H1 (cell line): ENCODE measurements around the gene NRM. TPM values are rescaled to one million over a fixed set of nuclear protein-coding genes. Genes with fewer than 3 reads are reported as not detected.
A peak's percentile ranks its signal among the peaks of the same experiment; 100 is the strongest.

ENCODE experiments used
- ATF3 ChIP-seq: IDR thresholded peaks from 2 replicates; pipeline ENCODE4 v1.6.1; 2011; ENCODE audit warnings: low read depth, mild to moderate bottlenecking, low read length; ENCODE audit not compliant: insufficient read depth
- BACH1 ChIP-seq: IDR thresholded peaks from 2 replicates; pipeline ENCODE4 v1.6.1; 2012; ENCODE audit warnings: low read length, improper control_type of control experiment
- BCL11A ChIP-seq, 2 experiments: IDR thresholded peaks; one replicate each; pipeline ENCODE4 v1.6.1; 2011; ENCODE audit warnings: low read depth in 2 of 2, low read length in 2 of 2, mild to moderate bottlenecking in 2 of 2
- CBX5 ChIP-seq: fragments of 300-800, 300-1000 bp; sonication (generic); IDR thresholded peaks from 2 replicates; pipeline ENCODE4 v1.7.1; 2016; ENCODE audit warnings: antibody characterized with exemption, low read length, low read depth
- CEBPB ChIP-seq: IDR thresholded peaks from 2 replicates; pipeline ENCODE4 v1.6.1; 2012; ENCODE audit warnings: low read depth, low read length
- CREB1 ChIP-seq: IDR thresholded peaks from 2 replicates; pipeline ENCODE4 v1.6.1; 2012; ENCODE audit warnings: inconsistent platforms
- CTBP2 ChIP-seq: IDR thresholded peaks from 2 replicates; pipeline ENCODE4 v1.7.0; 2011; ENCODE audit warnings: borderline replicate concordance, mild to moderate bottlenecking, moderate library complexity, mixed read lengths, low read length; ENCODE audit not compliant: insufficient read depth, insufficient read length
- CTCF ChIP-seq, 3 experiments: IDR thresholded peaks; 1 replicate in 2 of 3; 2 replicates in 1 of 3; pipeline versions ENCODE4 v1.5.1 to v1.6.1; 2011; ENCODE audit warnings: low read length in 3 of 3, mild to moderate bottlenecking in 3 of 3, inconsistent platforms in 2 of 3, low read depth in 1 of 3, moderate library complexity in 1 of 3; ENCODE audit not compliant: insufficient read depth in 1 of 3; ENCODE audit errors: control extremely low read depth in 1 of 3
- EGR1 ChIP-seq: IDR thresholded peaks from 2 replicates; pipeline ENCODE4 v1.6.1; 2011; ENCODE audit warnings: low read depth, low read length, borderline replicate concordance
- EZH2 ChIP-seq: fragments of 200-600 bp; sonication (generic); IDR thresholded peaks from 2 replicates; pipeline ENCODE4 v1.7.1; 2012; ENCODE audit warnings: low read depth, mild to moderate bottlenecking, moderate library complexity, low read length, inconsistent platforms; ENCODE audit not compliant: severe bottlenecking
- JUND ChIP-seq: IDR thresholded peaks from 2 replicates; pipeline ENCODE4 v1.6.1; 2011; ENCODE audit warnings: mild to moderate bottlenecking, improper control_type of control experiment, low read length
- KDM1A ChIP-seq: fragments of 200-600, 300-600 bp; sonication (generic); IDR thresholded peaks from 2 replicates; pipeline ENCODE4 v1.7.1; 2016; ENCODE audit warnings: mild to moderate bottlenecking, low read length, borderline replicate concordance
- PHF8 ChIP-seq: fragments of 200-600 bp; sonication (generic); conservative IDR thresholded peaks from 2 replicates; pipeline ENCODE4 v1.7.1; 2012; ENCODE audit warnings: low read depth, mild to moderate bottlenecking, inconsistent platforms, low read length, moderate library complexity
- POLR2AphosphoS5 ChIP-seq: IDR thresholded peaks from 2 replicates; pipeline ENCODE4 v1.6.1; 2011; ENCODE audit warnings: low read depth, low read length
- POU5F1 ChIP-seq: IDR thresholded peaks from 2 replicates; pipeline ENCODE4 v1.6.1; 2011; ENCODE audit warnings: low read depth, mild to moderate bottlenecking, low read length, moderate library complexity
- SAP30 ChIP-seq: fragments of 300-600 bp; sonication (generic); IDR thresholded peaks from 2 replicates; pipeline ENCODE4 v1.7.1; 2012; ENCODE audit warnings: low read length, moderate library complexity, mild to moderate bottlenecking, inconsistent platforms; ENCODE audit not compliant: insufficient read depth, insufficient replicate concordance
- SIX5 ChIP-seq: IDR thresholded peaks from 2 replicates; pipeline ENCODE4 v1.6.1; 2011; ENCODE audit warnings: mild to moderate bottlenecking, low read depth, low read length
- TCF12 ChIP-seq: IDR thresholded peaks from 2 replicates; pipeline ENCODE4 v1.6.1; 2011; ENCODE audit warnings: low read depth, mild to moderate bottlenecking, low read length
- YY1 ChIP-seq: IDR thresholded peaks from 2 replicates; pipeline ENCODE4 v1.6.1; 2011; ENCODE audit warnings: low read depth, mild to moderate bottlenecking, low read length
- polyA plus RNA-seq, 7 experiments: library from polyadenylated mRNA; depleted of rRNA in 3 of 7; stranded (reverse) in 5 of 7; unstranded in 2 of 7; fragments of >200 nt in 5 of 7; fragments of 200-250 nt in 2 of 7; gene quantifications; 1 replicate in 5 of 7; 2 replicates in 1 of 7; 4 replicates in 1 of 7; pipeline versions ENCODE4 v1.2.1 to v1.2.3, GENCODE V29; 2011 to 2013; ENCODE audit warnings: missing spikeins in 2 of 7, mixed read lengths in 2 of 7
- total RNA-seq: library from RNA; stranded (reverse); fragmentation: NEBNext Ultra II Directional; extraction: Animal tissue kit (Norgen Biotek cat#: 25700); gene quantifications from 2 replicates; pipeline ENCODE4 v1.2.1, GENCODE V29; 2021

The NRM gene
- total and polyA plus RNA-seq, 2 of the 8 experiments (the other 6 are each of a cell fraction or from before 2014, with no cell fraction given), result 27.3 to 50.4 TPM

GRCh38 chr6:30717129-30717844 lies 26.5 kb upstream of the NRM start, which contains the start of gene MDC1 (continued):
- no peak; the same call in 1 of the 2 replicates for TF ChIP-seq SIX5
- peak; percentile 97 for TF ChIP-seq BACH1
- TF ChIP-seq JUND, result peak; percentile 45; the same call in 1 of the 2 replicates
- TF ChIP-seq BCL11A (IDR thresholded peaks at IDR 0.05; ENCODE audit: low read depth in 2 of 2, low read length in 2 of 2), result no peak
- TF ChIP-seq YY1, result peak; percentile 95
- TF ChIP-seq CTBP2, result no peak
- TF ChIP-seq TCF12, result peak; percentile 92; the same call in 1 of the 2 replicates
- peak; percentile 95 for TF ChIP-seq EGR1
- TF ChIP-seq KDM1A, result no peak
- no peak for TF ChIP-seq CBX5
- TF ChIP-seq CREB1, result peak; percentile 88
- TF ChIP-seq CEBPB, result no peak; the same call in 1 of the 2 replicates
- no peak for TF ChIP-seq POU5F1
- TF ChIP-seq CTCF (IDR thresholded peaks at IDR 0.05; ENCODE audit: control extremely low read depth in 1 of 3, insufficient read depth in 1 of 3, low read depth in 1 of 3, low read length in 3 of 3), result peak in 1 of 3 experiments; percentile 15; a peak in 1 of 4 replicates
- no peak for TF ChIP-seq SAP30
- no peak for TF ChIP-seq ATF3
- TF ChIP-seq PHF8, result peak; percentile 51
- TF ChIP-seq POLR2AphosphoS5, result peak; percentile 99
- TF ChIP-seq EZH2, result no peak
